ENCODE measurements around the gene KLHL18. TPM values are rescaled to one million over a fixed set of nuclear protein-coding genes. Genes with fewer than 3 reads are reported as not detected.

KLHL18 gene
- polyA plus RNA-seq, 1 donor from 2014 or later: 37.0 TPM

- no peaks in the 10 kb centered on the region for H3K79me2 ChIP-seq (replicated peaks; ENCODE audit: insufficient read depth, low read length)
- H3F3A ChIP-seq (ENCODE audit: insufficient read depth, low read length, poor library complexity, severe bottlenecking): no peaks in the 10 kb centered on the region
- H4K20me1 ChIP-seq (ENCODE audit: insufficient read depth): no peaks in the 10 kb centered on the region
- no peaks in the 10 kb centered on the region for H3K27me3 ChIP-seq (ENCODE audit: insufficient read depth, low read depth, low read length)
- no peak overlapping the region for H3K27ac ChIP-seq (ENCODE audit: low read length)
- H3K36me3 ChIP-seq (ENCODE audit: insufficient read depth, low read length): no peaks in the 10 kb centered on the region
- no peaks in the 10 kb centered on the region for H3K9me2 ChIP-seq (ENCODE audit: insufficient read depth, low read length)
- no peaks in the 10 kb centered on the region for H3K9me3 ChIP-seq (ENCODE audit: low read length)
- H3K9ac ChIP-seq (ENCODE audit: low read length): no peak overlapping the region
- H3K4me2 ChIP-seq (ENCODE audit: low read length): no peak overlapping the region
- no peak overlapping the region for H2AFZ ChIP-seq (ENCODE audit: low read depth, low read length)
- no peak overlapping the region for H3K4me3 ChIP-seq (ENCODE audit: low read length)
- TF ChIP-seq EP300 (conservative IDR thresholded peaks at IDR 0.05; ENCODE audit: poor library complexity, severe bottlenecking) (no peak), POLR2AphosphoS5 (IDR thresholded peaks at IDR 0.05) (no peak), MXI1 (conservative IDR thresholded peaks at IDR 0.05; ENCODE audit: poor library complexity, severe bottlenecking) (no peak), REST (IDR thresholded peaks at IDR 0.05; ENCODE audit: borderline replicate concordance) (no peak), EZH2 (IDR thresholded peaks at IDR 0.05; ENCODE audit: borderline replicate concordance, insufficient read depth, low read length, poor library complexity, severe bottlenecking) (no peak), TAF1 (IDR thresholded peaks at IDR 0.05; ENCODE audit: low read depth) (no peak), RAD21 (conservative IDR thresholded peaks at IDR 0.05) (no peak), SMC3 (conservative IDR thresholded peaks at IDR 0.05; ENCODE audit: poor library complexity) (no peak)
- TF ChIP-seq, protein P1, sequence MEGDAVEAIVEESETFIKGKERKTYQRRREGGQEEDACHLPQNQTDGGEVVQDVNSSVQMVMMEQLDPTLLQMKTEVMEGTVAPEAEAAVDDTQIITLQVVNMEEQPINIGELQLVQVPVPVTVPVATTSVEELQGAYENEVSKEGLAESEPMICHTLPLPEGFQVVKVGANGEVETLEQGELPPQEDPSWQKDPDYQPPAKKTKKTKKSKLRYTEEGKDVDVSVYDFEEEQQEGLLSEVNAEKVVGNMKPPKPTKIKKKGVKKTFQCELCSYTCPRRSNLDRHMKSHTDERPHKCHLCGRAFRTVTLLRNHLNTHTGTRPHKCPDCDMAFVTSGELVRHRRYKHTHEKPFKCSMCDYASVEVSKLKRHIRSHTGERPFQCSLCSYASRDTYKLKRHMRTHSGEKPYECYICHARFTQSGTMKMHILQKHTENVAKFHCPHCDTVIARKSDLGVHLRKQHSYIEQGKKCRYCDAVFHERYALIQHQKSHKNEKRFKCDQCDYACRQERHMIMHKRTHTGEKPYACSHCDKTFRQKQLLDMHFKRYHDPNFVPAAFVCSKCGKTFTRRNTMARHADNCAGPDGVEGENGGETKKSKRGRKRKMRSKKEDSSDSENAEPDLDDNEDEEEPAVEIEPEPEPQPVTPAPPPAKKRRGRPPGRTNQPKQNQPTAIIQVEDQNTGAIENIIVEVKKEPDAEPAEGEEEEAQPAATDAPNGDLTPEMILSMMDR (IDR thresholded peaks at IDR 0.05; ENCODE audit: poor library complexity, severe bottlenecking): no peak
Observed at GRCh38 chr3:47365213-47366153, 82.7 kb downstream of the KLHL18 start.

DNA sequence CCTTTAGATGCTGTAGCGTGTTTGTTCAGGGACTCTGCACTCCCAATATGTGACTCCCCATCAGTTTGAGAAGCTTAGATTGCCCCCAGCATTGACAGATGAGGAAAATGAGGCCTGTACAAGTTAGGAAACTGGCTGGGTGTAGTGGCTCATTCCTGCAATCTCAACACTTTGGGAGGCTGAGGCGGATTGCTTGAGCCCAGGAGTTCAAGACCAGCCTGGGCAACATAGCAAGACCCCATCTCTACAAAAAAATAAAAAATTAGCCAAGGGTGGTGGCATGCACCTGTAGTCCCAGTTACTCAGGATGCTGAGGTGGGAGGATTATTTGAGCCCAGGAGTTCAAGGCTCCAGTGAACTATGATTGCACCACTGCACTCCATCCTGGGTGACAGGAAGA is 84.1 kb downstream of the KLHL18 start:
- Histone ChIP-seq H3K36me3 (ENCODE audit: insufficient read depth, low read length) (no peaks in the 10 kb centered on the region), H2AFZ (ENCODE audit: low read depth, low read length) (no peak overlapping the region), H3K9me3 (ENCODE audit: low read length) (no peaks in the 10 kb centered on the region), H3K27ac (ENCODE audit: low read length) (no peak overlapping the region), H3K27me3 (ENCODE audit: insufficient read depth, low read depth, low read length) (no peaks in the 10 kb centered on the region), H3K9me2 (ENCODE audit: insufficient read depth, low read length) (no peaks in the 10 kb centered on the region), H3F3A (ENCODE audit: insufficient read depth, low read length, poor library complexity, severe bottlenecking) (no peaks in the 10 kb centered on the region), H4K20me1 (ENCODE audit: insufficient read depth) (no peaks in the 10 kb centered on the region), H3K79me2 (replicated peaks; ENCODE audit: insufficient read depth, low read length) (no peaks in the 10 kb centered on the region), H3K4me2 (ENCODE audit: low read length) (no peak overlapping the region), H3K4me3 (ENCODE audit: low read length) (no peak overlapping the region), H3K9ac (ENCODE audit: low read length) (no peak overlapping the region)
- TF ChIP-seq REST (IDR thresholded peaks at IDR 0.05; ENCODE audit: borderline replicate concordance) (no peak), EZH2 (IDR thresholded peaks at IDR 0.05; ENCODE audit: borderline replicate concordance, insufficient read depth, low read length, poor library complexity, severe bottlenecking) (no peak), EP300 (conservative IDR thresholded peaks at IDR 0.05; ENCODE audit: poor library complexity, severe bottlenecking) (no peak), POLR2AphosphoS5 (IDR thresholded peaks at IDR 0.05) (no peak), TAF1 (IDR thresholded peaks at IDR 0.05; ENCODE audit: low read depth) (no peak), MXI1 (conservative IDR thresholded peaks at IDR 0.05; ENCODE audit: poor library complexity, severe bottlenecking) (no peak), SMC3 (conservative IDR thresholded peaks at IDR 0.05; ENCODE audit: poor library complexity) (no peak), RAD21 (conservative IDR thresholded peaks at IDR 0.05) (no peak)
- TF ChIP-seq, protein P1 (IDR thresholded peaks at IDR 0.05; ENCODE audit: poor library complexity, severe bottlenecking): no peak
